ENCODE measurements around the gene TRIM46.

The TRIM46 gene

DNA sequence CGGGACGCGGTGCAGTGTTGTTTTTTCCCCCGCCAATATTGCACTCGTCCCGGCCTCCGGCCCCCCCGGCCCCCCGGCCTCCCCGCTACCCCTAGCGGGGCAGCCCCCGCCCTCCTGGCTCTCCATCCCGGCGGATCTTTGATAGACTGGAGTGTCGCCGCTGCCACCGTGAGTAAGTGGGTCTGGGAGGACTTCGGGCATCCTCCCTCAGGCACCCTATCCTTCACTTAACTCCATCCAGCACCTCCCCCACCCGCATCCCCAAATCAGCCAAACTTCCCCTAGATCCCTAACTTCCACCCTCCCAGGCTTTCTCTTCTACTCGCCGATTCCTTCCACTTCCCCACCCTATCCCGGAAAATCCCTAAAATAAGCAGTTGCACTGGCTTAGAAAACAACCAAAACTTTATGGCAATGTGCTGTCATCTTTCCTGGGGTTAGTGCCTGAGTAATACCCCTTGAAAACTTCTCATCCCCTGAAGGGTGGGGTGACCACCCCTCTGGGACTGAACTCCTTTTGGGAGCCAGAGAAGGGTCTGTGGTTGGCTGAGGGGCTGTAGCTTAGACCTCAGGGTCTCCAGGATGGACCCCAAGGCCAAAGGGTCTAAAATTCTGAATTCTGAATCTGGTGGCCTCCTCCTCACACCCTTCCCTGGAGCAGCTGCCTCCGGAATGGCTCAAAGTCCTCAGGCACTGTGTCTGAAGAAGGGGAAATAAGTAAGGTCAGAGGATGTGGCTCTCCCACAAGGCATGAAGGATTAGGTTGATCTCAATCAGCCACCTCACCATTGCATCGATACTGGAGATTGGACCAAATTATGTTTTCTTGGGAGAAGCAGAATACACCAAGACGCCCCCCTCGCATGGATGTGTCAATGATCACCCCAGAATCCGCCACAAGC lies 21.8 kb downstream of the TRIM46 start:
- no peak for DNase-seq (ENCODE audit: insufficient read length)
- FAIRE-seq: no peak
- no peak for TF ChIP-seq POLR2AphosphoS5 (IDR thresholded peaks at IDR 0.05; ENCODE audit: low read depth, low read length)
- TF ChIP-seq TAF1 (IDR thresholded peaks at IDR 0.05; ENCODE audit: borderline replicate concordance, low read depth, low read length): no peak
- TF ChIP-seq POLR2A (IDR thresholded peaks at IDR 0.05; ENCODE audit: low read depth, low read length): no peak

DNA sequence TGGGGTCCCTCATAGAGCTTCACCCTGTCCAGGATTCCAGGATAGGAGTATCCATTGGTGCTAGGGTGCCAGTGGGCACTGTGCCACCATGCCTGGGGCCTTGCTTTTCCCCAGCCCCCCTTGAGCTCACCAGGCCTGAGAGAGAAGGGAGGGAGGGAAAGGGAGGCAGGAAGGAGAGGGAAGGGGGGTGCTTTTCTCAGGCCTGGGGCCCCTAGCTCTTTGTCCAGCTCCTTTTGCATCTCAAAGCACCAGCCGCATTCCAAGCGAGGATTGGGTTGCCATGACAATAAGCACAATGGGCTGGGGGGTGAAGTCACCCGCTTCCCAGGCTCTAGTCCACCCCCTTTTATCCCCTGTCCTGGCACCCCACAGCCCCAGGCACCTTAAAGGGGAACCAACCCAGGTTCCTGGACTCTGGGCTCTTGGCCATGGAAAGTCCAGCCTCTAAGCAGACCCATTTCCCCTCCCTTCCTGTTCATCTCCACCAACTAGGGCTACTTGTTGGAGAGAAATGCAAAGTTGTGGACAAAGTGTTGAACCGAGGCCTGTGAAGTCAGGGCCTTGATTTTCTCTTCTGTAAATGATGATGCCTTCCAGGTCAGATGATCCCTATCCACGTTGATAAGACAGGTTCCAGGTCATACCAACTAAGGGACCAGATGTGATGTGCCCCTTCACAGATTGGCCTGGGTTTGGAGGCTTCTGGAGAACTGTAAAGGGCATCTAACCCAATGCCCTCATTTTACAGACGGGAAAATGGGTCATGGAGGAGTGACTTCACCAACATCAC lies 22.6 kb downstream of the TRIM46 start:
- TF ChIP-seq POLR2AphosphoS5 (IDR thresholded peaks at IDR 0.05; ENCODE audit: low read depth, low read length): no peak
- TF ChIP-seq TAF1 (IDR thresholded peaks at IDR 0.05; ENCODE audit: borderline replicate concordance, low read depth, low read length): no peak
- TF ChIP-seq POLR2A (IDR thresholded peaks at IDR 0.05; ENCODE audit: low read depth, low read length): no peak
- FAIRE-seq: no peak
- no peak for DNase-seq (ENCODE audit: insufficient read length)

DNA sequence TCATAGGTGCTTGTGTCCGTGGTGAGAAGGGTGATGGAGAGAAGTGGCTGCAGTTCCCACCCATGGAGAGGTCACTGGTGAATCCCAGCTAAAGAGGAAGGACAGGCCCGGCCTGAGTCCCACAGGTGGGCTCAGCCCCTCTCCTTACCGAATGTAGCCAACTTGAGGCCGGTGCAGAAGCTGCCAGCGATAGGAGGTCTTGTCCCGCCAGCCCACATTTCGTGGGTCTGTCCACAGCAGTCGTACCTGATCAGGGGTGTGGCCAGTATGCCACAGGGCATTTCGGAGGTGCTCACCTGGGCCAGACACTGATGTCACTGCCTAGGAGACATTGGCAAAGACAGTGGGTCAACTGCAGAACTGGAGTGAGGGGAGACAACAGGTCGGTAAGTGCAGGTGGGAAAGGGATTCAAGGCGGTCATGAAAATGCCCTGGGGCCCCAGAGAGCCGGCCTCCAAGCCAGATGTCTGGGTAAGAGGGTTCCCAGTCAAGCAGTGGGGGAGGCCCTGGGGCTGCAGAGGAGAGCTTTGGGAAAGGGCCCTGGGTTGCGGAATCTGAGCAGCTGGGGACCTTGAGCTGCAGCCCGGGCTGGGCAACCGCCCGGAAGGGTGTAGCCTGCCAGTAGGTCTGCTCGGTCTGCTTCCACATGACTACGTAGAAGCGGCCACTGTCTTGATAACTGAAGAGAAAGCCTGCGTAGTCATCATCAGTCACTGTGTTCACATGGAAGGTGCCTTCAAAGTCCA lies 23.4 kb downstream of the TRIM46 start:
- no peak for DNase-seq (ENCODE audit: insufficient read length)
- FAIRE-seq: no peak
- TF ChIP-seq POLR2A (IDR thresholded peaks at IDR 0.05; ENCODE audit: low read depth, low read length) (no peak), TAF1 (IDR thresholded peaks at IDR 0.05; ENCODE audit: borderline replicate concordance, low read depth, low read length) (no peak), POLR2AphosphoS5 (IDR thresholded peaks at IDR 0.05; ENCODE audit: low read depth, low read length) (no peak)

DNA sequence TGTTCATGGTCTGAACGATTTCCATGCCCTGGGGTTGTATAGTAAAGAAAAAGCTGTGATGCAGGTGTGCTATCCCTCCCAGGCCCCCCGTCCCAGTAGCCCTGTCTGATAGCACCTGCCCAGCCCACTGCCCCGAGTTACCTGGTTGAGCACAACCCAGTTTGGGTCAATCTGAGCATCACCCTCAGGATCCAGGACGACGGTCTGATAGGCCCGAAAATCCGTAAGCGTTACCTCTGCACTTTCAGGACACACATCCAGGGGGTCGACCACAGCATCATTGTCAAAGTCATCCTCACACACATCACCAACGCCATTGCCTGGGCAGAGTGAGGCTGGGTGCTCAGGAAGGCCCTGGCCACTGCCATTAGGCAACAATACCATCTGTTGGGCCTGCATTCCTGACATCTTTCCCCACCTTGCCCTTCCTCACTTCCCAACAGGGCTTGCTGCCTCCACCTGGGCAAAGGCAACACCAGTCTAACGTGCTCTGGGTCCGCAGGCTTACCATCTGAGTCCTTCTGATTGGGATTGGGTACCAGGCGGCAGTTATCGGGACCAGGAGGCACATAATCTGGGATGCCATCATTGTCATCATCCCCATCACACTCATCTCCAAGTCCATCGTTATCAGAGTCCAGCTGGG lies 24.4 kb downstream of the TRIM46 start:
- DNase-seq (ENCODE audit: insufficient read length): no peak
- no peak for TF ChIP-seq POLR2AphosphoS5 (IDR thresholded peaks at IDR 0.05; ENCODE audit: low read depth, low read length)
- TF ChIP-seq TAF1 (IDR thresholded peaks at IDR 0.05; ENCODE audit: borderline replicate concordance, low read depth, low read length): no peak
- no peak for TF ChIP-seq POLR2A (IDR thresholded peaks at IDR 0.05; ENCODE audit: low read depth, low read length)
- no peak for FAIRE-seq

DNA sequence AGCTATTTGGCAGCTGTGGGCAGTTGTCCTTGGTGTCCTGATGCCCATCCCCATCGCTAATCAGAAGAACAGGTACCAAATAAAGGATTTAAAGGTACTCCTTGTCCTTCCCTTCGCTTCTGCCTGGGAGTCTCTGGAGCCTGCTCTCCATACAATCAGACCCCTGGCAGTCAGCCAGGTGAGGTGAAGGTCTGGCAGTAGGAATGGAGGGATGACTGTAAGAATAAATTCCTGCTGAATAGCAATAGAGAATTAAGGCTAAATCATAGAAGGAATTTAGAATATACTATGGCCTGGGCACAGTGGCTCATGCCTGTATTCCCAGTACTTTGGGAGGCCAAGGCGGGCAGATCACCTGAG lies 24.9 kb downstream of the TRIM46 start:
- DNase-seq (ENCODE audit: insufficient read length): no peak
- no peak for FAIRE-seq

DNA sequence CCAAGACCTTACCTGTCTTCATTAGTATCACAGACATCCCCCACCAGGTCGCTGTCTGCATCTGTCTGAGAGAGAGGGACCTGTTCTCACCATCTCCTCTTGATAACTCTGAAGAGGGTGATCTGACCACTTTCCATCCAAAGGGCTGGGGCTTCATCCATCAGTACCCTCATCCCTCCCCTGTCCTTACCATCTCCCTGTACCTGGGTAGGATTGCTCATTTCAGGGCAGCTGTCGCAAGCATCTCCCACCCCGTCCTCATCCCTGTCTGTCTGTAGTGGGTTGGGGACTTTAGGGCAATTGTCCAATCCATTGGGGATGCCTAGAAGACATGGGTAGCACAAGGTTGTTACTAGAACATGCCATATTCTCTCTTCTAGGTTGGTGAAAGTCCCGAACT lies 26.1 kb downstream of the TRIM46 start:
- TF ChIP-seq POLR2AphosphoS5 (IDR thresholded peaks at IDR 0.05; ENCODE audit: low read depth, low read length) (no peak), POLR2A (IDR thresholded peaks at IDR 0.05; ENCODE audit: low read depth, low read length) (no peak), TAF1 (IDR thresholded peaks at IDR 0.05; ENCODE audit: borderline replicate concordance, low read depth, low read length) (no peak)
- DNase-seq (ENCODE audit: insufficient read length): no peak
- no peak for FAIRE-seq

More for the DNA sequence above, 24.9 kb downstream of the TRIM46 start:
- TF ChIP-seq TAF1 (IDR thresholded peaks at IDR 0.05; ENCODE audit: borderline replicate concordance, low read depth, low read length) (no peak), POLR2AphosphoS5 (IDR thresholded peaks at IDR 0.05; ENCODE audit: low read depth, low read length) (no peak), POLR2A (IDR thresholded peaks at IDR 0.05; ENCODE audit: low read depth, low read length) (no peak)

DNA sequence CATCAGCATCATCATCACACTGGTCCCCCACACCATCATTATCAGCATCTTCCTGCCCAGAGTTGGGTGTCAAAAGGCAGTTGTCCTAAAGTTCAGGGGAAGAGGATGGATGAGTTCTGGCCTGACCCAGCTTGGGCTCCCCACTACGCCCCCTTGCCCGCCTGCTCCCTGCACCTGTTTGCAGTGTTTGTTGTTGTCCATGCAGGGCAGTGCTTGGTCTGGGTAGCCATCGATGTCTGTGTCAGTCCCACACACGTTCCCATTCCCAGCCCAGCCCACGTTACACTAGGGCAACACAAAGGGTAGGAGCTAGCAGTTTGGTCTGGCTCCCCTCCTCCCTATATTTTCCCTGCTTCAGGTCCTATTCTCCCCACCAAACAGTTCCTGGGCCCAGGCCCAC lies 27.3 kb downstream of the TRIM46 start:
- TF ChIP-seq POLR2A (IDR thresholded peaks at IDR 0.05; ENCODE audit: low read depth, low read length) (no peak), TAF1 (IDR thresholded peaks at IDR 0.05; ENCODE audit: borderline replicate concordance, low read depth, low read length) (no peak)
- no peak for DNase-seq (ENCODE audit: insufficient read length)
- FAIRE-seq: no peak

DNA sequence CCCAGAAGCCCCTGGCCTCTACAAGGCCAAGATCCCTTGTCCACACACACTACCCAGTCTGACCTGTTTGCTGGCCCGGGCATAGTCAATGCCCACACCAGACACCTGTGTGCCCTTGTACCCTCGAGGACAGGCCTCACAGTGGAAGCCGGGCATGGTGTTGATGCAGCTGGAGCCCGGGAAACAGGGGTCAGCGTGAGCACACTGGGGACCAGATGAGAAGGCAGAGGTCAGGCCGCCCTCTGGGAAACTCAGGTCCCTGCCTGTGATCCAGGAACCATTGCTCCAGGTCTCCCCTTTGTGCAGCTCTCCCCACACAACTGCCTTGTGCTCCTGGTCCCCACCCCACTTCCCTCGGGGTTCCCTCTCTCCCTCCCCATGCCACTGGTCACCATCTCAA lies 28.5 kb downstream of the TRIM46 start:
- TF ChIP-seq POLR2AphosphoS5 (IDR thresholded peaks at IDR 0.05; ENCODE audit: low read depth, low read length) (no peak), TAF1 (IDR thresholded peaks at IDR 0.05; ENCODE audit: borderline replicate concordance, low read depth, low read length) (no peak), POLR2A (IDR thresholded peaks at IDR 0.05; ENCODE audit: low read depth, low read length) (no peak)
- DNase-seq (ENCODE audit: insufficient read length) (no peak), FAIRE-seq (no peak)

DNA sequence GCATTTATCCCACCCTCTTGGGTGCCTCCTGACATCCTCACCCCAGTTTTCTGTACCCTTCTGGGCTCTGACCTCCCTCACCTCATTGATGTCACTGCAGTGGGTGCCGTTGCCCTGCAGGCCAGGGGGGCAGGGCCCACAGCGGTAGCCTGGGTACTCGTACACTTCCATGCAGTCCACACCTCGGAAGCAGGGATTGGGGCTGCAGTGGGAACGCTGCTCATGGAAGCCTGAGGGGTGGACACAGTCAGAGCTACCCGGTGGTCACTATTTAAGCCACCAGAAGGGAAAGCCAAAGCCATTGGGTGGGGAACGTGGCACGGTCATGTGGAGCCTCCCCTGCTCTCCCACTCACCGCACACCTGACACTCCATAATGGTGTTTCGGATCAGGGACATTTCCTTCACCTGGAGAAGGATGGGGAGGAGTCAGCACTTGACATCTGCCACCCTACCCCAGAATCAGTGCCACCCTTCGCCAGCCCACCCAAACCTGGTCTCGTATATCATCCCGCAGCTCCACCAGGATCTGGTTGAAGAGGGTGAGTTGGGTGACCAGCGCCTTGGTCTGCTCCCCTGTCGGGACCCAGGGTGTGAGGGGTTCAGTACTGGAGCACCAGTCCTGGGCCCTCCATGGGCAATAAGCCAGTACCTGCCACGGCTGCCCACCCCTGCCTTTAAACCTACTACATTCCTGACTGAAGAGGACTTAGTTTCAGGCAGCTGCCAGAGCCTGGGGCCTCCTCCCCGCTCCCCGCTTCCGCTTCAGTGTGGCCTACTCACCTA lies 29.3 kb downstream of the TRIM46 start:
- no peak for DNase-seq (ENCODE audit: insufficient read length)
- TF ChIP-seq POLR2AphosphoS5 (IDR thresholded peaks at IDR 0.05; ENCODE audit: low read depth, low read length) (no peak), POLR2A (IDR thresholded peaks at IDR 0.05; ENCODE audit: low read depth, low read length) (no peak), TAF1 (IDR thresholded peaks at IDR 0.05; ENCODE audit: borderline replicate concordance, low read depth, low read length) (no peak)
- no peak for FAIRE-seq

DNA sequence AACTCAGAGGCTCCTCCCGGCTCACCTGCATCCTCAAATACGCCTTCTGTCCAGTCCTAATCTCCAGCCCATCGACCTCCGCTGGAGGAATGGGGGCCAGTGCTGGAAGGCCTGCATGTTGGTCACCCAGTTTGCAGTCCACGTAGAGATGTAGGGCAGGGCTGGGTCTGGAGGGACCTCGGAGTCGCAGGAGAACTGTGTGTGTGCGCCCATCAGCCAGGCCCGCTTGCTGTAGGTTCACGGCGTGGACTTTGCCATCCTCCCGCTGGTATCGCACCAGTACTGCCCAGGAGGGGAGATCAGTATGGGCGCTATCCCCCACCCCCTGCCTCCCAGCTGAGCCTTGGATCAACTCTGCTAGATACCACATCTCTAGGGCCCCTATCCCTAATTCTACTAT lies 31.4 kb downstream of the TRIM46 start:
- no peak for FAIRE-seq

More for the DNA sequence above, 31.4 kb downstream of the TRIM46 start:
- no peak for DNase-seq (ENCODE audit: insufficient read length)
- TF ChIP-seq TAF1 (IDR thresholded peaks at IDR 0.05; ENCODE audit: borderline replicate concordance, low read depth, low read length) (no peak), POLR2A (IDR thresholded peaks at IDR 0.05; ENCODE audit: low read depth, low read length) (no peak), POLR2AphosphoS5 (IDR thresholded peaks at IDR 0.05; ENCODE audit: low read depth, low read length) (no peak)

Data from GM12892 (cell line).